ENCODE results near the gene USP40. TPM values are rescaled to one million over a fixed set of nuclear protein-coding genes. Genes with fewer than 3 reads are reported as not detected.

Gene USP40
- total and polyA plus RNA-seq, 10 donors = 11.4 to 57.3 (median 38.1) TPM

- peaks cover 0 to 78% (median 18%) of the 10 kb centered on the region in 6 donors for H3K36me3 ChIP-seq
- no peaks in the 10 kb centered on the region for H3K27me3 ChIP-seq (replicated peaks in 1 of 7)
- peaks cover 0 to 36% (median 31%) of the 10 kb centered on the region in 8 donors for H3K9me3 ChIP-seq
- TF ChIP-seq CTCF (IDR thresholded peaks at IDR 0.05 in 8 of 11, conservative IDR thresholded peaks at IDR 0.05 in 3 of 11) (no peak), POLR2A (IDR thresholded peaks at IDR 0.05) (no peak), POLR2AphosphoS5 (IDR thresholded peaks at IDR 0.05) (no peak)
- intact Hi-C loops (cut with DNase I; ENCODE audit: low total_unique reads) = no loop called here
- 97 to 100% (median 100%) methylated on average over 1 of the region's 1 CpG for WGBS, 5 donors
- DNase-seq = no peak
- H3K4me1 ChIP-seq = no peaks in the 10 kb centered on the region
- H3K27ac ChIP-seq = no peak overlapping the region
- H3K4me3 ChIP-seq = no peak overlapping the region
Observed at GRCh38 chr2:233503481-233503880, 63.1 kb downstream of the USP40 start.

GRCh38 chr2:233501198-233502076, 65.1 kb downstream of the USP40 start:
- Histone ChIP-seq H3K9me3 (peaks cover 0 to 36% (median 31%) of the 10 kb centered on the region in 8 donors), H3K27ac (no peak overlapping the region), H3K4me1 (peaks cover 0 to 8% (median 0%) of the 10 kb centered on the region in 6 donors), H3K27me3 (replicated peaks in 1 of 7) (no peaks in the 10 kb centered on the region), H3K4me3 (no peak overlapping the region), H3K36me3 (peaks cover 0 to 94% (median 20%) of the 10 kb centered on the region in 6 donors)
- intact Hi-C loops (cut with DNase I; ENCODE audit: low total_unique reads) = no loop called here
- 84 to 94% (median 92%) methylated on average over 3 of the region's 3 CpGs for WGBS, 5 donors
- DNase-seq = no peak
- TF ChIP-seq POLR2A (IDR thresholded peaks at IDR 0.05) (no peak), CTCF (IDR thresholded peaks at IDR 0.05 in 8 of 11, conservative IDR thresholded peaks at IDR 0.05 in 3 of 11) (no peak), POLR2AphosphoS5 (IDR thresholded peaks at IDR 0.05) (no peak)

- intact Hi-C loops (cut with DNase I; ENCODE audit: low total_unique reads) = no loop called here
- Histone ChIP-seq H3K4me3 (no peak overlapping the region), H3K27me3 (replicated peaks in 1 of 7) (no peaks in the 10 kb centered on the region), H3K36me3 (peaks cover 0 to 96% (median 25%) of the 10 kb centered on the region in 6 donors), H3K4me1 (peaks cover 0 to 8% (median 0%) of the 10 kb centered on the region in 6 donors), H3K27ac (no peak overlapping the region), H3K9me3 (peaks cover 0 to 31% (median 29%) of the 10 kb centered on the region in 8 donors)
- TF ChIP-seq CTCF (IDR thresholded peaks at IDR 0.05 in 8 of 11, conservative IDR thresholded peaks at IDR 0.05 in 3 of 11) (no peak), POLR2AphosphoS5 (IDR thresholded peaks at IDR 0.05) (no peak), POLR2A (IDR thresholded peaks at IDR 0.05) (no peak)
- no peak for DNase-seq
- WGBS, 5 donors = 69 to 83% (median 74%) methylated on average over 2 of the region's 2 CpGs
Observed at GRCh38 chr2:233499928-233500327, 66.7 kb downstream of the USP40 start.

- Histone ChIP-seq H3K27ac (no peak overlapping the region), H3K27me3 (replicated peaks in 1 of 7) (no peaks in the 10 kb centered on the region), H3K4me3 (no peak overlapping the region), H3K9me3 (peaks cover 0 to 15% (median 11%) of the 10 kb centered on the region in 8 donors), H3K4me1 (peaks cover 0 to 8% (median 0%) of the 10 kb centered on the region in 6 donors), H3K36me3 (peaks cover 0 to 90% (median 23%) of the 10 kb centered on the region in 6 donors)
- TF ChIP-seq CTCF (IDR thresholded peaks at IDR 0.05 in 8 of 11, conservative IDR thresholded peaks at IDR 0.05 in 3 of 11) = no peak
- TF ChIP-seq POLR2A (IDR thresholded peaks at IDR 0.05) = no peak
- TF ChIP-seq POLR2AphosphoS5 (IDR thresholded peaks at IDR 0.05) = no peak
- no peak for DNase-seq
- intact Hi-C loops (cut with DNase I; ENCODE audit: low total_unique reads) = no loop called here
- WGBS, 5 donors = 92 to 99% (median 97%) methylated on average over 2 of the region's 2 CpGs
Observed at GRCh38 chr2:233498126-233498525, 68.5 kb downstream of the USP40 start.

Data from spleen (tissue), 11 donors.